HepG2 (cell line): ENCODE measurements around the gene TMIGD2. TPM values are rescaled to one million over a fixed set of nuclear protein-coding genes. Genes with fewer than 3 reads are reported as not detected.

Experiments used
- EP300 ChIP-seq, 3 experiments: sonication (generic) in 1 of 3; formaldehyde crosslinking in 1 of 3; IDR thresholded peaks; 2 replicates each; pipeline versions ENCODE4 v1.5.1 to v1.6.1; 2011 to 2020; ENCODE audit warnings: low read depth in 2 of 3, low read length in 2 of 3, borderline replicate concordance in 1 of 3, improper control_type of control experiment in 1 of 3, mild to moderate bottlenecking in 1 of 3, missing genetic modification reagents in 1 of 3, moderate library complexity in 1 of 3
- FOXC1 ChIP-seq: sonication (generic); formaldehyde crosslinking; IDR thresholded peaks from 2 replicates; pipeline ENCODE4 v1.8.0; 2022; ENCODE audit warnings: mild to moderate bottlenecking, missing genetic modification reagents, borderline replicate concordance
- HDAC1 ChIP-seq: sonication (generic); formaldehyde crosslinking; IDR thresholded peaks from 2 replicates; pipeline ENCODE4 v1.5.1; 2020; ENCODE audit warnings: mild to moderate bottlenecking, missing genetic modification reagents
- IRF2 ChIP-seq: IDR thresholded peaks from 2 replicates; pipeline ENCODE4 v1.6.1; 2018; ENCODE audit warnings: missing genetic modification reagents, missing compliant biosample characterization
- KMT2B ChIP-seq: IDR thresholded peaks from 2 replicates; pipeline ENCODE4 v1.6.1; 2016; ENCODE audit warnings: missing genetic modification reagents, missing compliant biosample characterization
- MAF1 ChIP-seq: sonication (generic); formaldehyde crosslinking; IDR thresholded peaks from 2 replicates; pipeline ENCODE4 v1.5.0; 2020; ENCODE audit warnings: missing genetic modification reagents, borderline replicate concordance
- MLLT10 ChIP-seq: sonication (generic); formaldehyde crosslinking; IDR thresholded peaks from 2 replicates; pipeline ENCODE4 v1.4.0; 2020; ENCODE audit warnings: missing genetic modification reagents
- NFE2 ChIP-seq: sonication (generic); formaldehyde crosslinking; IDR thresholded peaks from 2 replicates; pipeline ENCODE4 v1.4.0; 2020; ENCODE audit warnings: missing genetic modification reagents
- PHF21A ChIP-seq: sonication (generic); formaldehyde crosslinking; IDR thresholded peaks from 2 replicates; pipeline ENCODE4 v1.5.0; 2020; ENCODE audit warnings: mild to moderate bottlenecking, missing genetic modification reagents
- SOX5 ChIP-seq: IDR thresholded peaks from 2 replicates; pipeline ENCODE4 v1.6.1; 2016; ENCODE audit warnings: borderline replicate concordance
- SP140L ChIP-seq: sonication (generic); formaldehyde crosslinking; IDR thresholded peaks from 2 replicates; pipeline ENCODE4 v1.4.0; 2020; ENCODE audit warnings: missing genetic modification reagents, borderline replicate concordance
- TAF1 ChIP-seq: sonication (generic); formaldehyde crosslinking; IDR thresholded peaks from 2 replicates; pipeline ENCODE4 v1.4.0; 2020; ENCODE audit warnings: missing genetic modification reagents
- ZBTB8A ChIP-seq: sonication (generic); formaldehyde crosslinking; IDR thresholded peaks from 2 replicates; pipeline ENCODE4 v1.4.0; 2020; ENCODE audit warnings: mild to moderate bottlenecking, low read depth, missing genetic modification reagents, borderline replicate concordance
- ZNF232 ChIP-seq: sonication (generic); formaldehyde crosslinking; IDR thresholded peaks from 2 replicates; pipeline ENCODE4 v1.4.0; 2020; ENCODE audit warnings: missing genetic modification reagents, borderline replicate concordance
- ZNF501 ChIP-seq: sonication (generic); formaldehyde crosslinking; IDR thresholded peaks from 2 replicates; pipeline ENCODE4 v1.5.1; 2020; ENCODE audit warnings: mild to moderate bottlenecking, moderate library complexity, missing genetic modification reagents
- ZNF724P ChIP-seq: sonication (generic); formaldehyde crosslinking; IDR thresholded peaks from 2 replicates; pipeline ENCODE4 v1.8.0; 2022; ENCODE audit warnings: missing genetic modification reagents, borderline replicate concordance
- ZNF749 ChIP-seq: sonication (generic); formaldehyde crosslinking; IDR thresholded peaks from 2 replicates; pipeline ENCODE4 v1.8.0; 2022; ENCODE audit warnings: mild to moderate bottlenecking, missing genetic modification reagents, moderate library complexity, borderline replicate concordance
- polyA plus RNA-seq, 8 experiments: library from polyadenylated mRNA; depleted of rRNA in 3 of 8; stranded (reverse) in 7 of 8; unstranded in 1 of 8; fragments of >200 nt; fragmentation: Illumina TruSeq in 4 of 8; extraction: Trizol in 4 of 8; gene quantifications; 2 replicates each; pipeline versions ENCODE4 v1.2.1 to v1.2.3, GENCODE V29; 2011 to 2016; ENCODE audit warnings: low read depth in 4 of 8, missing spikeins in 1 of 8, mixed read lengths in 1 of 8; ENCODE audit not compliant: insufficient read depth in 1 of 8
- total RNA-seq, 5 experiments: library from RNA; depleted of rRNA; stranded (reverse); fragments of >200 nt; fragmentation: Illumina TruSeq; extraction: Trizol; gene quantifications; 2 replicates each; pipeline ENCODE4 v1.2.3, GENCODE V29; 2016; ENCODE audit warnings: low read depth in 1 of 5
- TF ChIP-seq, protein P1 (sequence below): sonication (generic); formaldehyde crosslinking; IDR thresholded peaks from 2 replicates; pipeline ENCODE4 v1.9.0; 2022; ENCODE audit warnings: missing genetic modification reagents, mild to moderate bottlenecking, borderline replicate concordance
- TF ChIP-seq, protein P2 (sequence below): sonication (generic); formaldehyde crosslinking; IDR thresholded peaks from 2 replicates; pipeline ENCODE4 v1.4.0; 2020; ENCODE audit warnings: missing genetic modification reagents
- TF ChIP-seq, protein P3 (sequence below): sonication (generic); formaldehyde crosslinking; IDR thresholded peaks from 2 replicates; pipeline ENCODE4 v1.4.0; 2020; ENCODE audit warnings: missing genetic modification reagents

Gene TMIGD2
- total and polyA plus RNA-seq, 2 of the 13 experiments (the other 11 are each of a cell fraction or from before 2014, with no cell fraction given), result 0.11 to 1.0 TPM

DNA sequence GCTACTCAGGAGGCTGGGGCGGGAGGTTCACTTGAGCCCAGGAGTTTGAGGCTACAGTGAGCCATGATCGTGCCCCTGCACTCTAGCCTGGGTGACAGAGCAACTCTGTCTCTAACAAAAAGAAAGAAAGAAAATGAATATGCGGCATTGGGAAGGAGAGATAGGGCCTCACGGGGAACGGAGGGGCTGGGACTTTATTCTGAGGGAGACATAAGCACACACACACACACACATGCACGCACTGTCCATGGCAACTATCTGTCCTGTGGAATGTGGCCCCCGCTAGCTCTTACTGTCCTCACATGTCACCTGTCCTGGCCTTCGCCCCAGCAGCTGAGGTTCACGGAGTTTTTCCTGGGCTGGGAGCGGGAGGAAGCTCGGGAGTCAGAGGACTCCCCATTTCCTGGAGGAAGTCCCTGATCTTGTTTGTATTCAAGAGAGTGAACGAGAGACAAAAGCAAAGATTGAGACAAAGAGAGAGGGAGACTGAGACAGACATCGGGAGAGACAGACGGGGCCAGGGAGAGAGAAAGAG is 35.8 kb upstream of the TMIGD2 start (continued):
- peak; percentile 43; the same call in 1 of the 2 replicates for TF ChIP-seq SOX5
- peak; percentile 42; the same call in 1 of the 2 replicates for TF ChIP-seq FOXC1 (CRISPR knock-in tag)
- 0 out of 2 replicates have a peak, but pooled peaks have one; percentile 46 for TF ChIP-seq SP140L (CRISPR knock-in tag)
- no peak for TF ChIP-seq NFE2 (CRISPR knock-in tag)
- no peak for TF ChIP-seq MLLT10 (CRISPR knock-in tag)
- TF ChIP-seq ZNF724P (CRISPR knock-in tag), result peak; percentile 57; the same call in 1 of the 2 replicates
- TF ChIP-seq IRF2 (CRISPR knock-in tag), result 0 out of 2 replicates have a peak, but pooled peaks have one; percentile 23
- no peak for TF ChIP-seq ZNF749
- no peak for TF ChIP-seq MAF1 (CRISPR knock-in tag)
- TF ChIP-seq PHF21A (CRISPR knock-in tag), result peak; percentile 80
- no peak for TF ChIP-seq ZNF501 (CRISPR knock-in tag)
- TF ChIP-seq, protein P1, sequence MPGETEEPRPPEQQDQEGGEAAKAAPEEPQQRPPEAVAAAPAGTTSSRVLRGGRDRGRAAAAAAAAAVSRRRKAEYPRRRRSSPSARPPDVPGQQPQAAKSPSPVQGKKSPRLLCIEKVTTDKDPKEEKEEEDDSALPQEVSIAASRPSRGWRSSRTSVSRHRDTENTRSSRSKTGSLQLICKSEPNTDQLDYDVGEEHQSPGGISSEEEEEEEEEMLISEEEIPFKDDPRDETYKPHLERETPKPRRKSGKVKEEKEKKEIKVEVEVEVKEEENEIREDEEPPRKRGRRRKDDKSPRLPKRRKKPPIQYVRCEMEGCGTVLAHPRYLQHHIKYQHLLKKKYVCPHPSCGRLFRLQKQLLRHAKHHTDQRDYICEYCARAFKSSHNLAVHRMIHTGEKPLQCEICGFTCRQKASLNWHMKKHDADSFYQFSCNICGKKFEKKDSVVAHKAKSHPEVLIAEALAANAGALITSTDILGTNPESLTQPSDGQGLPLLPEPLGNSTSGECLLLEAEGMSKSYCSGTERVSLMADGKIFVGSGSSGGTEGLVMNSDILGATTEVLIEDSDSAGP (CRISPR knock-in tag), result no peak; the same call in 1 of the 2 replicates
- TF ChIP-seq, protein P2, sequence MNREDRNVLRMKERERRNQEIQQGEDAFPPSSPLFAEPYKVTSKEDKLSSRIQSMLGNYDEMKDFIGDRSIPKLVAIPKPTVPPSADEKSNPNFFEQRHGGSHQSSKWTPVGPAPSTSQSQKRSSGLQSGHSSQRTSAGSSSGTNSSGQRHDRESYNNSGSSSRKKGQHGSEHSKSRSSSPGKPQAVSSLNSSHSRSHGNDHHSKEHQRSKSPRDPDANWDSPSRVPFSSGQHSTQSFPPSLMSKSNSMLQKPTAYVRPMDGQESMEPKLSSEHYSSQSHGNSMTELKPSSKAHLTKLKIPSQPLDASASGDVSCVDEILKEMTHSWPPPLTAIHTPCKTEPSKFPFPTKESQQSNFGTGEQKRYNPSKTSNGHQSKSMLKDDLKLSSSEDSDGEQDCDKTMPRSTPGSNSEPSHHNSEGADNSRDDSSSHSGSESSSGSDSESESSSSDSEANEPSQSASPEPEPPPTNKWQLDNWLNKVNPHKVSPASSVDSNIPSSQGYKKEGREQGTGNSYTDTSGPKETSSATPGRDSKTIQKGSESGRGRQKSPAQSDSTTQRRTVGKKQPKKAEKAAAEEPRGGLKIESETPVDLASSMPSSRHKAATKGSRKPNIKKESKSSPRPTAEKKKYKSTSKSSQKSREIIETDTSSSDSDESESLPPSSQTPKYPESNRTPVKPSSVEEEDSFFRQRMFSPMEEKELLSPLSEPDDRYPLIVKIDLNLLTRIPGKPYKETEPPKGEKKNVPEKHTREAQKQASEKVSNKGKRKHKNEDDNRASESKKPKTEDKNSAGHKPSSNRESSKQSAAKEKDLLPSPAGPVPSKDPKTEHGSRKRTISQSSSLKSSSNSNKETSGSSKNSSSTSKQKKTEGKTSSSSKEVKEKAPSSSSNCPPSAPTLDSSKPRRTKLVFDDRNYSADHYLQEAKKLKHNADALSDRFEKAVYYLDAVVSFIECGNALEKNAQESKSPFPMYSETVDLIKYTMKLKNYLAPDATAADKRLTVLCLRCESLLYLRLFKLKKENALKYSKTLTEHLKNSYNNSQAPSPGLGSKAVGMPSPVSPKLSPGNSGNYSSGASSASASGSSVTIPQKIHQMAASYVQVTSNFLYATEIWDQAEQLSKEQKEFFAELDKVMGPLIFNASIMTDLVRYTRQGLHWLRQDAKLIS (CRISPR knock-in tag), result no peak
- TF ChIP-seq ZNF232 (CRISPR knock-in tag), result no peak
- no peak for TF ChIP-seq KMT2B (CRISPR knock-in tag)
- no peak for TF ChIP-seq ZBTB8A
- peak; percentile 65 for TF ChIP-seq HDAC1 (CRISPR knock-in tag)
- no peak; a peak in 1 of 4 replicates for TF ChIP-seq EP300 (IDR thresholded peaks at IDR 0.05; ENCODE audit: low read depth in 2 of 2, low read length in 2 of 2)
- TF ChIP-seq EP300 (CRISPR knock-in tag; IDR thresholded peaks at IDR 0.05; ENCODE audit: borderline replicate concordance), result 0 out of 2 replicates have a peak, but pooled peaks have one; percentile 11
- TF ChIP-seq, protein P3, sequence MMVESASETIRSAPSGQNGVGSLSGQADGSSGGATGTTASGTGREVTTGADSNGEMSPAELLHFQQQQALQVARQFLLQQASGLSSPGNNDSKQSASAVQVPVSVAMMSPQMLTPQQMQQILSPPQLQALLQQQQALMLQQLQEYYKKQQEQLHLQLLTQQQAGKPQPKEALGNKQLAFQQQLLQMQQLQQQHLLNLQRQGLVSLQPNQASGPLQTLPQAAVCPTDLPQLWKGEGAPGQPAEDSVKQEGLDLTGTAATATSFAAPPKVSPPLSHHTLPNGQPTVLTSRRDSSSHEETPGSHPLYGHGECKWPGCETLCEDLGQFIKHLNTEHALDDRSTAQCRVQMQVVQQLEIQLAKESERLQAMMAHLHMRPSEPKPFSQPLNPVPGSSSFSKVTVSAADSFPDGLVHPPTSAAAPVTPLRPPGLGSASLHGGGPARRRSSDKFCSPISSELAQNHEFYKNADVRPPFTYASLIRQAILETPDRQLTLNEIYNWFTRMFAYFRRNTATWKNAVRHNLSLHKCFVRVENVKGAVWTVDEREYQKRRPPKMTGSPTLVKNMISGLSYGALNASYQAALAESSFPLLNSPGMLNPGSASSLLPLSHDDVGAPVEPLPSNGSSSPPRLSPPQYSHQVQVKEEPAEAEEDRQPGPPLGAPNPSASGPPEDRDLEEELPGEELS (CRISPR knock-in tag), result 0 out of 2 replicates have a peak, but pooled peaks have one; percentile 26
- peak; percentile 42; the same call in 1 of the 2 replicates for TF ChIP-seq TAF1 (CRISPR knock-in tag)
